Body of pancreas (tissue), 4 donors: ENCODE data around the gene PTBP3. TPM values are rescaled to one million over a fixed set of nuclear protein-coding genes. Genes with fewer than 3 reads are reported as not detected.

ENCODE experiments used
- ATAC-seq: fragments of 150-250 bp; one replicate; pipeline ENCODE4 v1.9.1; 2016
- DNase-seq, 4 donors: peaks; one replicate each; pipeline ENCODE4 v3.0.0-alpha.2; 2019
- H3K27ac ChIP-seq, 4 donors: fragments of 200-600 bp; sonication (generic); 1 replicate in 3 of 4; 2 replicates in 1 of 4; pipeline versions ENCODE4 v1.5.1 to v1.6.1; 2016 to 2019; ENCODE audit warnings: mild to moderate bottlenecking in 1 of 4, mixed read lengths in 1 of 4, moderate library complexity in 1 of 4
- H3K27me3 ChIP-seq, 2 donors: fragments of 200-600 bp; sonication (generic); one replicate each; pipeline ENCODE4 v1.6.0; 2016; ENCODE audit warnings: mild to moderate bottlenecking in 1 of 2
- H3K36me3 ChIP-seq, 2 donors: fragments of 200-600 bp; sonication (generic); replicated peaks in 1 of 2; 2 replicates each; pipeline ENCODE4 v1.5.1; 2016; ENCODE audit warnings: low read depth in 2 of 2; ENCODE audit not compliant: insufficient read depth in 1 of 2
- H3K4me1 ChIP-seq: fragments of 200-600 bp; sonication (generic); one replicate; pipeline ENCODE4 v1.6.0; 2016
- H3K4me3 ChIP-seq, 2 donors: fragments of 200-600 bp; sonication (generic); 1 replicate in 1 of 2; 2 replicates in 1 of 2; pipeline ENCODE4 v1.5.1; 2016 to 2019
- H3K9me3 ChIP-seq, 3 donors: fragments of 200-600 bp; sonication (generic); 1 replicate in 2 of 3; 2 replicates in 1 of 3; pipeline ENCODE4 v1.5.1; 2016
- CTCF ChIP-seq, 7 experiments: fragments of 450-650 bp in 4 of 7; fragments of 200-600 bp in 3 of 7; sonication (generic) in 3 of 7; IDR thresholded peaks; one replicate each; pipeline ENCODE4 v1.5.1; 2016 to 2019; ENCODE audit warnings: antibody characterized with exemption in 7 of 7
- POLR2A ChIP-seq, 3 donors: fragments of 450-650 bp; IDR thresholded peaks; one replicate each; pipeline ENCODE4 v1.6.1; 2016; ENCODE audit warnings: antibody characterized with exemption in 3 of 3, mild to moderate bottlenecking in 2 of 3
- WGBS, 2 donors: methylation state at CpG; one replicate each; pipeline ENCODE4 v1.1.5; 2017; 5-methylcytosine and 5-hydroxymethylcytosine counted together
- intact Hi-C: fragments of 100-400 bp; cut with DNase I; formaldehyde crosslinking; loops from one replicate; pipeline ENCODE4 v1.15.1; 2023
- total RNA-seq, 2 donors: library from RNA; depleted of rRNA; stranded (reverse); fragments of >200 nt; gene quantifications; one replicate each; pipeline ENCODE4 v1.1.0, GENCODE V29; 2016

PTBP3 gene
- total RNA-seq, 2 donors from 2014 or later: 30.4 to 122 TPM

- 73 to 75% methylated on average over 3 of the region's 3 CpGs for WGBS, 2 donors
- H3K27me3 ChIP-seq: no peaks in the 10 kb centered on the region
- no peak overlapping the region for H3K27ac ChIP-seq
- H3K4me3 ChIP-seq: no peak overlapping the region
- no peaks in the 10 kb centered on the region for H3K36me3 ChIP-seq
- no peak for ATAC-seq
- no peak for DNase-seq
- no peaks in the 10 kb centered on the region for H3K9me3 ChIP-seq
- TF ChIP-seq POLR2A (IDR thresholded peaks at IDR 0.05) (no peak), CTCF (IDR thresholded peaks at IDR 0.05) (no peak)
- intact Hi-C loops: no loop called here
- peaks cover 12% of the 10 kb centered on the region for H3K4me1 ChIP-seq
Measured at GRCh38 chr9:112338561-112338960, 5.1 kb upstream of the PTBP3 start.

GRCh38 chr9:112337547-112337946 lies 4.1 kb upstream of the PTBP3 start:
- whole genome bisulfite sequencing, 2 donors: 0 to 12% methylated on average over 1 of the region's 1 CpG
- Histone ChIP-seq H3K27me3 (no peaks in the 10 kb centered on the region), H3K36me3 (no peaks in the 10 kb centered on the region), H3K4me3 (no peak overlapping the region), H3K27ac (no peak overlapping the region), H3K9me3 (no peaks in the 10 kb centered on the region), H3K4me1 (peaks cover 12% of the 10 kb centered on the region)
- intact Hi-C loops: no loop called here
- no peak for DNase-seq
- no peak for ATAC-seq
- TF ChIP-seq POLR2A (IDR thresholded peaks at IDR 0.05) (no peak), CTCF (IDR thresholded peaks at IDR 0.05) (no peak)

- peak overlapping the region; percentile 87 to 100 (median 98) for H3K27ac ChIP-seq
- no peaks in the 10 kb centered on the region for H3K27me3 ChIP-seq
- 2% methylated on average over 8 of the region's 8 CpGs for WGBS, 2 donors
- H3K9me3 ChIP-seq: no peaks in the 10 kb centered on the region
- ATAC-seq (no peak), DNase-seq (peak in 3 of 4 donors; percentile 20 to 48 (median 26))
- intact Hi-C loops: no loop called here
- TF ChIP-seq POLR2A (IDR thresholded peaks at IDR 0.05) (no peak), CTCF (IDR thresholded peaks at IDR 0.05) (no peak)
- H3K4me1 ChIP-seq: peaks cover 26% of the 10 kb centered on the region
- H3K4me3 ChIP-seq: peak overlapping the region in 1 of 2 donors; percentile 50
- no peaks in the 10 kb centered on the region for H3K36me3 ChIP-seq
Measured at GRCh38 chr9:112334432-112334841, 1.0 kb upstream of the PTBP3 start.

- Histone ChIP-seq H3K27ac (peak overlapping the region; percentile 95 to 100 (median 98)), H3K4me1 (peaks cover 26% of the 10 kb centered on the region), H3K4me3 (peak overlapping the region; percentile 85 to 98), H3K27me3 (no peaks in the 10 kb centered on the region), H3K9me3 (no peaks in the 10 kb centered on the region), H3K36me3 (no peaks in the 10 kb centered on the region)
- peak; percentile 94 for ATAC-seq
- DNase-seq: peak; percentile 94 to 96 (median 95)
- TF ChIP-seq POLR2A (IDR thresholded peaks at IDR 0.05): peak in 1 of 3 donors; percentile 37
- peak; percentile 54 to 79 (median 65) for TF ChIP-seq CTCF (IDR thresholded peaks at IDR 0.05)
- WGBS, 2 donors: 1 to 2% methylated on average over 9 to 41 of the region's 72 CpGs
- intact Hi-C loops: no loop called here
Measured at GRCh38 chr9:112333639-112334431, 416 bp upstream of the PTBP3 start.

GRCh38 chr9:112332674-112332976 lies 794 bp downstream of the PTBP3 start:
- Histone ChIP-seq H3K9me3 (no peaks in the 10 kb centered on the region), H3K36me3 (no peaks in the 10 kb centered on the region), H3K4me3 (peak overlapping the region; percentile 85 to 98), H3K4me1 (peaks cover 32% of the 10 kb centered on the region), H3K27ac (peak overlapping the region; percentile 95 to 100 (median 98)), H3K27me3 (no peaks in the 10 kb centered on the region)
- TF ChIP-seq CTCF (IDR thresholded peaks at IDR 0.05) (no peak), POLR2A (IDR thresholded peaks at IDR 0.05) (no peak)
- DNase-seq (no peak), ATAC-seq (no peak)
- WGBS, 2 donors: 0% methylated on average over 12 to 19 of the region's 19 CpGs
- intact Hi-C loops: no loop called here
